Urothelium cell line (cell line): ENCODE results near the gene HAGHL.

Source experiments
- DNase-seq: peaks from one replicate; pipeline ENCODE4 v3.0.0; 2011; ENCODE audit warnings: low spot score, mixed read lengths
- FAIRE-seq: peaks from 2 replicates; lab custom pipeline; 2011; peaks lifted over from hg19 to GRCh38; lab: Jason Lieb, UNC

HAGHL gene, protein sequence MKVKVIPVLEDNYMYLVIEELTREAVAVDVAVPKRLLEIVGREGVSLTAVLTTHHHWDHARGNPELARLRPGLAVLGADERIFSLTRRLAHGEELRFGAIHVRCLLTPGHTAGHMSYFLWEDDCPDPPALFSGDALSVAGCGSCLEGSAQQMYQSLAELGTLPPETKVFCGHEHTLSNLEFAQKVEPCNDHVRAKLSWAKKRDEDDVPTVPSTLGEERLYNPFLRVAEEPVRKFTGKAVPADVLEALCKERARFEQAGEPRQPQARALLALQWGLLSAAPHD

DNA sequence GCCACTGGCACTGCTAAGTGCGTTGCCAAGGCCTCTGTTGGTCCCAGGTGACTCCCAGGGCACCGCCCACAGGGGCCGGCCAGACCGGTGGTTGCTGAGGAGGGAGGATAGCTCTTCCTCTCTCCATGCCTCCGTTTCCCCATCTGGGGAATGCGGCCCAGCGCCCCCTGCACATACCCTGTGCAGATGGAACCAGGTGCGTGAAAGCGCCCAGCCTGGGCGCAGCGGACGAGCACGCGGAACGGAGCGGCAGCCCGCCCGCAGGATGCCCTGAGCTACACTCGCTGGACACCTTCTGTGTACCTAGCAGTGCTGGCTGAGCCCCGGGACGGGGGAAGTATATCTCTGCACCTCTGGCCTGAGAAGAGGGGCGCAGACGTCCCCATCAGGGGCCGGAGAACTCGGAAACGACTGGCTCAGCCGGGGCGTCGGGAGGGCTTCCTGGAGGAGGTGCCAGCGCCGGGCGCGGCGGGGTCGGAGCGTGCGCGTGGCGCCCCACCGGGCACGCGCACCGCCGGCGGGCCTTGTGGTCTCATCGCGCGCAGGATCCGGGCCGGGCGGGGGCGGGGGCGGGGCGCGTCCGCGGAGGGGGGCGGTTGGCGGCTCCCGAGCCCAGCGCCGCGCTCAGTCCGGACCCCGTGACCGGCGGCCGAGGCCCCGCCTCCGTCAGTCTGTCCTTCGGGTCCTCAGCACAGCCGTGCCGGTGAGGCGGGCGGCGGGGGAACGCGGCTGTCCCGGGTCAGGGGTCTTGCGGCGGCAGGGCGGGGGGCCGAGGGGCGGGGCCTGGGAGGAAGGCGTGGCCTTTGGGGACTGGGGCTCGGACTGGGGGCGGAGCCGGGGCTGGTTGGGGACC, at the start of gene HAGHL, which contains the start of gene CCDC78:
TSS of gene HAGHL (plus strand) at position 669 of the 853 bp plus-strand sequence. CDS start 404 bp downstream, outside the sequence.
TSS of gene CCDC78 (minus strand) at position 6 of the 853 bp plus-strand sequence. CDS start 76 bp downstream, outside the sequence.
- DNase-seq (peak; percentile 78), FAIRE-seq (peak; percentile 17)

DNA sequence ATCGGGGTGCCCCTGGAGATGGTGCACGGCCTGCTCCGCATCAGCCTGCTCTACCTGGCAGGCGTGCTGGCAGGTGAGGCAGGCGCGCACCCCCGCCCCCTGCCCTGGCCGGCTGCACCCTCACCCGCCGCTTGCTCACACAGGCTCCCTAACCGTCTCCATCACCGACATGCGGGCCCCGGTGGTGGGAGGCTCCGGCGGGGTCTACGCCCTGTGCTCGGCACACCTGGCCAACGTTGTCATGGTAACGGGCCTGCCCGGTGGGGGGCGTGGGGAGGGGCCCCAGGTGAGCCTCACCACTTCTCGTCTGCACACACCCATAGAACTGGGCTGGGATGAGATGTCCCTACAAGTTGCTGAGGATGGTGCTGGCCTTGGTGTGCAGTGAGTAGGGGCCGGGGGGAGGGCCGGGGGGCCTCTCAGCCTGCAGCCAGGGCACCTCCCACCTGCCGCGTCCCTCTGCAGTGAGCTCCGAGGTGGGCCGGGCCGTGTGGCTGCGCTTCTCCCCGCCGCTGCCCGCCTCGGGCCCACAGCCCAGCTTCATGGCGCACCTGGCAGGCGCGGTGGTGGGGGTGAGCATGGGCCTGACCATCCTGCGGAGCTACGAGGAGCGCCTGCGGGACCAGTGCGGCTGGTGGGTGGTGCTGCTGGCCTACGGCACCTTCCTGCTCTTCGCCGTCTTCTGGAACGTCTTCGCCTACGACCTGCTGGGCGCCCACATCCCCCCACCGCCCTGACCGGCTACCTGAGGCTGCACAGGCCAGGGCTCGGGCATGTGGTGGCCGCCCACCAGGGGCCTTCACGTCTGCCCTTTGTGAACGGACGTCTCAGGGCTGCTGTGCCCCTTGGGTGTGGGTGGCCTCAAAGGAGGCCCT, 49.4 kb upstream of the HAGHL start:
- DNase-seq = no peak
- FAIRE-seq = no peak

DNA sequence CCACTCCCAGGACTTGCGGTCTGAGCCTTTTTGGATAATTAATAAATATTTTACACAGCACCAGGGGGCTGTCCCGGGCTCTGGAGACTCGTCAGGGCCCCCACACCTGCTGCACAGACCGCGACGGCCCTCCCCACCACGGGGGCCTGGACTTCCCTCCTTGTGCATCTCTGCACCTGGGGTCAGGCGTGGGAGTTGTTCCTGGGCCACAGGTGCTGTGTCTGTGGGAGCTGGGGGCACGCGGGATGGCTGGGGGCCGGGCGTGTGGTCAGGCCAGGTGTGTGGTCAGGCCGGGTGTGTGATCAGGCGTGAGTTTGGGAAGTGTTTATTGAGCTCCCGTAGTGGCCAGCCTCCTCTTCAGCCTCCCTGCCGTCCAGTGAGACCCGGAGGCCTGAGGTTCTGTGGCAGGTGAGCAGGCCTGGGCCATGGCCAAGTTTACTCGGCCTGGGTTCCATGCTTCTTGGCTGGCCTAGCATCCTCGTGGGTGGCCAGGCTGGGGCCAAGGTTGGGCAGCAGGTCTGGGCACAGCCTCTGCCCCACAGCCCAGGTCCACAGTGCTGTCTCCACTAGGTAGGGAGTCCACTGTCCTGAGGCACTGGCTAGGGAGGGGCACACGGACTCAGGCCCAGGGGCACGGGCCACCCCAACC, 48.6 kb upstream of the HAGHL start:
- FAIRE-seq (no peak), DNase-seq (no peak)

DNA sequence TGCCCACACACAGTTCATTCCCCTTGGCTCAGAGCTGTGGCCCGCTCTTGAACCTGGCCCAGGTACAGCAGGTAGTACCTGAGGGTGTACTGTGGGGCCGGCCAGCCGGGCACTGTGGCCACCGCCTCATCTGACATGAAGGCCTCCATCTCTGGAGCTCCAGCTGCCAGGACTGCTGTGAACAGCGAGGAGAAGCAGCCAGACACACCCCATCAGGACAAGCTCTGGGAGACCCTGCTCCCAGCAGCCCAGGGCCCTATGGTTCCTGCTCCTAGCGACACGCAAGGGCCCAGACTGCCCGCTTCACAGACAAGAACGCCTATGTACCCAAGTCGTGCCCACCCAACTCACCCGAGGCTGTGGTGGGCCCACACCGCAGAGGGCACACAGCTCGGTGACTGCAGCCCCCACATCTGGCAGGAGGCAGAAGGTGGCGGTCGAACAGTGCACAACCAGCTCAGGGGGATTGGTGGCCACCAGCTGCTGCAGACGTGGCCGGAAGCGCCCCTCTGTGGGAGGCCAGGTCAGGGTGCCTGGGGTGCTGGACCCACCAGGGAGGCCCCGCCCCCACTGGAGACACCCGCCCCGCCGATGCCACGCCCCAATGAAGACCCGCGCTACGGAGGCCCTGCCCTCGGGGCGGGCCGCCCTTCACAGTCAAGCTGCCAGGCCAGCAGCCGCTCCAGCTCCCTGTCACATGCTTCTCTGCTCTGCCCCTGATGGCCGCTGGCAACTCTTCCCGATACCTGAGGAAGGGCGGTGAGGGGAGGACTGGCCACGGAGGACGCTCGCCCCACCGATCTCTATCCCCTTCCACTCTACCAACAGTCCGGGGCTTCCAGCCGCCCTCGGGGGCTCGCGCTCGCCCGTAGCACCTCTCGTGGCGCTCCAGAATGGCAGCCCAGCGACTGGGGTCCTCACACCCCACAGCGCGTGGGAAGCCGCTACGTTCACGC, 47.8 kb upstream of the HAGHL start:
- FAIRE-seq (no peak), DNase-seq (no peak)

DNA sequence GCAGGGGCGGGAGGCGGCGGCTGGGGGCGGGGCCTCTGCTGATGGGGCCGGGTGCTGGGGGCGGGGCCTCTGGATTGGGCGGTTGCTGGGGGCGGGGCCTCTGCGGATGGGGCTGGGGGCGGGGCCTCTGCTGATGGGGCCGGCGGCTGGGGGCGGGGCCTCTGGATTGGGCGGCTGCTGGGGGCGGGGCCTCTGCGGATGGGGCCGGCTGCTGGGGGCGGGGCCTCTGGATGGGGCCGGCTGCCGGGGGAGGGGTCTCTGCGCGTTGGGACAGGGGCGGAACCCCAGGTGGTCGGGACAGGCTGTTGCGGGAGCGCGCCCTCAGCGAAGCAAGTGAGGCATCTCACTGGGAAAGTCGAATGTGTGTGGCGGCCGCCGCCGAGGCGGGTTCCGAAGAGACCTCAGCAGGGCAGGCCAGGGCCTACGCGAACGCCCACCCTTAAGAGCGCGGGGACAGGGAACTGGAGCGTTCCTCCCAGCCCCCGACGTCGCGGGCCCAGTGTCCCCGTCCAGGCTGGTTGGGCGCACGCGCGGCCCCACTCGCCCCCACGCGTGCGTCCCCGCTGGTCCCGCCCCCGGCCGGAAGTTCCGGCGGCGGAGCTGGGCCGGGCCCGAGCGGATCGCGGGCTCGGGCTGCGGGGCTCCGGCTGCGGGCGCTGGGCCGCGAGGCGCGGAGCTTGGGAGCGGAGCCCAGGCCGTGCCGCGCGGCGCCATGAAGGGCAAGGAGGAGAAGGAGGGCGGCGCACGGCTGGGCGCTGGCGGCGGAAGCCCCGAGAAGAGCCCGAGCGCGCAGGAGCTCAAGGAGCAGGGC, 46.9 kb upstream of the HAGHL start, which contains the start of gene STUB1:
TSS of gene STUB1 (plus strand) at position 597 of the 811 bp plus-strand sequence. CDS start at position 713, 116 bp downstream.
- FAIRE-seq (peak; percentile 46), DNase-seq (peak; percentile 85)

DNA sequence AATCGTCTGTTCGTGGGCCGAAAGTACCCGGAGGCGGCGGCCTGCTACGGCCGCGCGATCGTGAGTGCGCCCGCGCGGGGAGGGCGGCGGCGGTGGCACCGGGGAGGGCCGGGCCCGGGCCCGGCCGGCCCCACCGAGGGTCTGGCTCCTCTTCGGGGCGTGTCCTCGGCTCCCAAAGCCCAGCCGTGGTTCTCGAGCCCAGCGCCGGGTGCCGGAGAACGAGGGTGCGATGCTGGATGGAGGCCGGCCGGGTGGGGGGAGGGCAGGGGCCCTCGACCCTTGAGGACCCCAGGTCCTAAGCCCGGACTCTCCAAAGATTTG, 46.3 kb upstream of the HAGHL start:
- DNase-seq (no peak), FAIRE-seq (no peak)

DNA sequence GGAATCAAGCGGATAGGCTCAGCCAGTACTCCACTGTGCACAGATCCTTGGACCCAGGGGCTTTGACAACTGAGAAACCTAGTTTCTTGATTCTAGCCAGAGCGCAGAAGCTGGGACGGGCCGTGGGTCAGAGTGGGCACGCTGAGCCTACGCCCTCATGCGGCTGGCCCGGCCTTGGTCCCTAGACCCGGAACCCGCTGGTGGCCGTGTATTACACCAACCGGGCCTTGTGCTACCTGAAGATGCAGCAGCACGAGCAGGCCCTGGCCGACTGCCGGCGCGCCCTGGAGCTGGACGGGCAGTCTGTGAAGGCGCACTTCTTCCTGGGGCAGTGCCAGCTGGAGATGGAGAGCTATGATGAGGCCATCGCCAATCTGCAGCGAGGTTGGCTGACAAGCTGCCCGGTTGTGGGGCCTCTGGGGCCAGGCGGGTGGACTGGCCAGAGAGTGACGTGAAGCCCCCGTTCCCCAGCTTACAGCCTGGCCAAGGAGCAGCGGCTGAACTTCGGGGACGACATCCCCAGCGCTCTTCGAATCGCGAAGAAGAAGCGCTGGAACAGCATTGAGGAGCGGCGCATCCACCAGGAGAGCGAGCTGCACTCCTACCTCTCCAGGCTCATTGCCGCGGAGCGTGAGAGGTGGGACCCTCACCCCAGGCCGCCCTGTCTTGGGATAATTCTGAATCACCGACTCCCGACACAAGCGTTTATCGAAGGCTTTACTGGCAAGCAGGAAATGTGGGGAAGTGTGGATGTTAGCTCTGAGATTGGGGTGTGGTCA, 45.8 kb upstream of the HAGHL start:
- FAIRE-seq (no peak), DNase-seq (no peak)

DNA sequence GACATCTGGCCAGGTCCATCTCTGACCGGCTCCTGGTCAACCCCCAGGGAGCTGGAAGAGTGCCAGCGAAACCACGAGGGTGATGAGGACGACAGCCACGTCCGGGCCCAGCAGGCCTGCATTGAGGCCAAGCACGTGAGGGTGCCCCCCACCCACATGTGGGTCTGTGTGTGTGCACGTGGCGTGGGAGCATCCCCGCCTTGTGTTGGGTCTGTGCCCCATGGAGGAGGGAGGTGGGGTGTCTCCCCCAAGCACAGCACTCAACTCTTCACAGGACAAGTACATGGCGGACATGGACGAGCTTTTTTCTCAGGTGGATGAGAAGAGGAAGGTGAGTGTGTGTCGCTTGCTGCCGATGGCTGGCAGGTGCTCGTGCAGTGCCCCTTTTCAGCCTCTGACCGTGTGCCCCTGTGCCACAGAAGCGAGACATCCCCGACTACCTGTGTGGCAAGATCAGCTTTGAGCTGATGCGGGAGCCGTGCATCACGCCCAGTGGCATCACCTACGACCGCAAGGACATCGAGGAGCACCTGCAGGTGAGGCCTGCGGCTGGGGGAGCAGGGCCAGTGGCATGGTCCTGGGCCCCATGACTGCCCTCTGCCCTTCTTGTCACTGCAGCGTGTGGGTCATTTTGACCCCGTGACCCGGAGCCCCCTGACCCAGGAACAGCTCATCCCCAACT, 45.0 kb upstream of the HAGHL start:
- FAIRE-seq = peak; percentile 9
- no peak for DNase-seq

DNA sequence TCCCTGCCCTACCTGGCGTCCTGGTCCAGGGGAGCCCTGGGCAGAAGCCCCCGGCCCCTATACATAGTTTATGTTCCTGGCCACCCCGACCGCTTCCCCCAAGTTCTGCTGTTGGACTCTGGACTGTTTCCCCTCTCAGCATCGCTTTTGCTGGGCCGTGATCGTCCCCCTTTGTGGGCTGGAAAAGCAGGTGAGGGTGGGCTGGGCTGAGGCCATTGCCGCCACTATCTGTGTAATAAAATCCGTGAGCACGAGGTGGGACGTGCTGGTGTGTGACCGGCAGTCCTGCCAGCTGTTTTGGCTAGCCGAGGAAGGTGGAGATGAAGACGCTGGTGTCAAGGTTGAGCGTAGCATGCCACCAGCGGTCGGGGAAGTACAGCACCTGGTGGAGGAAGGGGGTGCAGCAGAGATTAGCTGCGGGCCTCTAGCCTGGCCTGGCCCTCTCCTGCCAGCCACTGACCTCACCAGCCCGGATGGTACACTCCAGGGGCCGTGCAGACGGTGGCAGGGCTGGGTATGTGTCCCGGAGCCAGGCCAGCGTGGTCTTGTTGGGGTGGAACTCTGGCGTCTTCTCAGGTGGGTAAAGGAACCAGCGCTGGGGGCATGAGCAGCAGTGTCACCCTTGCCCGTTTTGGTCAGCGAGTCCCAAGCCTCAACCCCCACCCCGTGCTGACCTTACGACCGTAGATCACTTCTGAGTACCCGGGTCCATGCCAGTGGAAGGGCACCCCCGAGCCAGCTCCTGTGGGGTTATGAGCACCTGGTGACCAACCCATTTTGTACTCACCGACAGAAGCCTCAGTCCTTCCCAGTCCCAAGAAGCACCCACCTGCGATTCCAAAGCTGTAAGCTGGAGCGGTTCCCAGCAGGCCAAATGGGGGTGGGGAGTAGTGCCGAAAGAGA, 44.2 kb upstream of the HAGHL start:
- DNase-seq (no peak), FAIRE-seq (no peak)

DNA sequence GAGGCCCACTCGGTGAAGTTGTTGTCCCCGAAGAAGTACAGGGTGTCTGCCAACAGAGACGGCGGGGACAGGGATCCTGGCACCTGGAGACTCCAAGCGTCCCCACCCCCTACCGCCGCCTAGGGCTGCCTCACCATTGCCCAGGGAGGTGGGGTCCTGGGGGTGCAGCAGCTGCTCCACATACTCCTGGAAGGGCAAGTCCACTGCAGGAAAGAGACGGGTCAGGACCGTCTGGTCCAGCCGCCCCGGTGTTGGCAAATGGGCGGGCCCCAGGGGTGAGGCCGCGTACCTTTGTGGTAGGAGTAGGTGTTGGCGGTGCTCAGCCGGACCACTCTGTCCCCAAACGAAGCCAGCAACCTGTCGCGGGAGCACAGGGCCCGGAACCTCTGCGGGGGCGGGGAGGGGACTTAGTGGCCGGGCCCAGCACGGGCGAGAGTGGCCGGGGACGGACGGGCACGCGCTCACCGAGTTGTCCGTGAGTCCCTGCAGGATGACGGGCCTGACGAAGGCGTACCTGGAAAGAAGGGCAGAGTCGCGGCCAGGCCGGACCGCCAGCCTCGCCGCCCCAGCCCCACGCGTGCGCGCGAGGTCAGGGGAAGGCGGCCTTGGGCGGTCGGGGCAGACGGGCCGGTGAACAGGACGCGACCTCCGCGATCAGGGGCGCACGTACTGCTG, 43.4 kb upstream of the HAGHL start:
- DNase-seq (no peak), FAIRE-seq (peak; percentile 81)

DNA sequence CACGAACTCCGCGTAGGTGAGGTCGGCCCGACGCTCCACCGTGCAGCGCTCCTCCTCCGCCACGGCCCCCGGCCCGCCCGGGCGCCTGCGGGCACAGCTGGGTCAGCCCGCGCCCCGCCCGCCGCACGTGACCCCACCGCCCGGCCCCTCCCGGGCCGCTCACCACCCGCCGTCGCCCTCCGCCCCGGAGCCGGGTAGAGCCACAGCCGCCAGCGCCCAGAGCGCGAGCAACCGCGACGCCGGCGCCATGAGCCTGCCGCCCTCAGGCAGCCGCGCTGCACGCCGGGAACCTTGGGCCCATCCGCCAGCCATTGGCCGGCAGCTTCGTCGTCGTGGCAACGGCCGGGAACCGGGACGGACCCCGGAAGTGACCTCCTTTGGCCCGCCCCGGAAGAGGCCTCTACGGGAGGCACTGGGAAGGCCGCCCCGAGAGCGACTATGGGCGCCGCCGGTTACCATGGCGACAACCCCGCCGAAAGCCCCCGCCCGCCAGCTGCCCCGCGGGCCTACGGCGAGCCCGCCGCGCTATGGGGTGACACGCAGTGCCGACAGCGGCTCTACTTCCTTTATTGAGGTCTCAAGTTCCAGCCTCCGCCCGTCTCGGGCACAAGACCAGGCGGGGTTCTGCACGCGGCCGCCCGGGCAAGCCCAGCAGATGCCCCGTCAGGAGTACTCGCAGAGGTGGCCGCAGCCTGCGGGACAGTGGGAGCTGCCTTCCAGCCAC, 42.7 kb upstream of the HAGHL start, which contains the start of gene JMJD8:
TSS of gene JMJD8 (minus strand) at position 264 of the 724 bp plus-strand sequence. CDS start at position 249, 15 bp downstream.
- FAIRE-seq (peak; percentile 35), DNase-seq (peak; percentile 94)

DNA sequence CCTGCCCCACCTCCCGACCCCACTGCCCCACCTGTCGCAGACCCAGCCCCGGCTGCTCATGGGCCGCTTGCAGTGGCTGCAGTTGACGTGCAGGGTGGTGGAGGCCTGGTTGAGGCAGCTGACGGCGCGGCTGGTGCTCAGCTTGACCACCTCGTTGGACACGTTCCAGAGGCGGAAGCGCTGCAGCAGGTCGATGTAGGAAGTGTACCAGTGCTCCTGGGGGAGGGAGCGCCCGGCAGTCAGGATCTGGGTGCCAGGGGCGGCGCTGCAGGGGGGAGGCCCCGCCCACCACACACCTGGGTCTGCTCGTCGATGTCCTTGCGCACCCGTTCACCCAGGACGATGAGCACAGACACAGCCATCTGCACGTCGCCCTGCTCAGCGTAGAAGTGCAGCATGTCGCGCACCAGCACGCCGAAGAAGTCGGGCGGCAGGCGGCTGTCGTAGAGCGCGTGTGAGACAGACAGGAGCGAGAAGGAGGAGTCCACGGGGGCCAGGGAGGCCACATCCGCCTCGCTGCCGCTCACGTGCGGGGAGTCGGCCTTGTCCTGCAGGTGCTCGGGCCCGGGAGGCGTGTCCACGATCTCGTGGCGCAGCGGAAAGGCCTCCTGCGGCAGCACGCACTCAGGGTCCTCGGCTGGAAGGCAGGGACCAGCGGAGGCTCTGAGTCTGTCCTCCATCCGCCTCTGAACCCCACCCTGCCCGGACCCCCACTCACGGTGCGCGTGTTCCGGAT, 41.8 kb upstream of the HAGHL start:
- no peak for FAIRE-seq
- DNase-seq = no peak

DNA sequence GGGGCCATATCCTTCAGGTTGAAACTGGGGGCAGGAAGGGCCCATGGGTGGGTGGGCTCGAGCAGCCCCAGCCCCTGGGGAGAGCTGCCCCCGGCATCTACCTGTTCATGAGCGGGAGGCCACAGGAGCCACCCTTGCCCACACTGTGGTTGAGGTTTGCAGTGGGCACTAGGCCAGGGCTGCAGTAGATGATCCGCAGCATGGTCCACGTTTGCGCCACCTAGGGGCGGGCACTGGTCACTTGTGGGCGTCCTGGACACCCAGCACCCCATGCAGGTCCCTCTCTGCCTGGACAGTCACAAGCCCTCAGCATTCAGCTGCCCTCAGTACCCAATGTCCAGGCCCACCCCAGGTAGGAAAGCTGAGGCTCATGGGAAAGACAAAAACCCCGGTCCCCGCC, 40.9 kb upstream of the HAGHL start:
- peak; percentile 27 for FAIRE-seq
- DNase-seq = no peak
